Left colon (tissue), 2 donors: Measurements from ENCODE around the gene AGAP1. TPM values are rescaled to one million over a fixed set of nuclear protein-coding genes. Genes with fewer than 3 reads are reported as not detected.

ENCODE experiments used
- ATAC-seq: fragments of 200-7000 bp; cut with Tn5 transposase; one replicate; pipeline ENCODE4 v1.9.1; 2020; ENCODE audit warnings: mild to moderate bottlenecking, moderate library complexity
- DNase-seq, 2 donors: peaks; one replicate each; pipeline ENCODE4 v3.0.0-alpha.2; 2020
- intact Hi-C, 2 donors: fragments of 100-400 bp; cut with DNase I in 1 of 2; cut with micrococcal nuclease in 1 of 2; formaldehyde crosslinking; loops; one replicate each; pipeline versions ENCODE4 v1.11.2 to v1.14.0; 2022; cut with DNase I, micrococcal nuclease
- total RNA-seq, 2 donors: library from RNA; stranded (reverse); fragmentation: NEBNext Ultra II Directional; extraction: Animal tissue kit (Norgen Biotek cat#: 25700); gene quantifications; one replicate each; pipeline ENCODE4 v1.2.1, GENCODE V29; 2021
- donor health status: DM: no; HTN: no; CAD: no.
- donor health status: DM: yes; HTN: yes; CAD: no.

The AGAP1 gene
- total RNA-seq, 2 donors from 2014 or later: 61.3 to 78.5 TPM

DNA sequence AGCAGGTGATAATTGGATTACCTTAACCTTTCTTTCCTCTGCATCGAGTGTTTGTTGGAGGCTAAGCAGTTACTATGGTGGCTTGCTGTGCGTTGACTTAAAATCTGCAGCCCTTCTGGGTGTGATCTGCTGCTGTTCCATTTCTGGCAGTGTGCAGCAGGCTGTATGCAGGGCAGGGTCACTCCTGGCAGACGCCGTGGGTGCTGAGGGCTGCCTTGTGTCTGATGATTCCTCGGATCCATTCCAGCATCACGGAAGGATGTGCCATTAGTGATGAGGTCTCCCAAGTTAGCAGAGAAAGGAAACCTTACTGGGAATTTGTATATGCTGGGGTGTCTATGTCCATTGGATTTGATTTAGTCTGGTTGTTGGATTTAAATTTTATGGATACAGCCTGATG is 310.8 kb downstream of the AGAP1 start:
- intact Hi-C loops: no loop called here
- no peak for DNase-seq

DNA sequence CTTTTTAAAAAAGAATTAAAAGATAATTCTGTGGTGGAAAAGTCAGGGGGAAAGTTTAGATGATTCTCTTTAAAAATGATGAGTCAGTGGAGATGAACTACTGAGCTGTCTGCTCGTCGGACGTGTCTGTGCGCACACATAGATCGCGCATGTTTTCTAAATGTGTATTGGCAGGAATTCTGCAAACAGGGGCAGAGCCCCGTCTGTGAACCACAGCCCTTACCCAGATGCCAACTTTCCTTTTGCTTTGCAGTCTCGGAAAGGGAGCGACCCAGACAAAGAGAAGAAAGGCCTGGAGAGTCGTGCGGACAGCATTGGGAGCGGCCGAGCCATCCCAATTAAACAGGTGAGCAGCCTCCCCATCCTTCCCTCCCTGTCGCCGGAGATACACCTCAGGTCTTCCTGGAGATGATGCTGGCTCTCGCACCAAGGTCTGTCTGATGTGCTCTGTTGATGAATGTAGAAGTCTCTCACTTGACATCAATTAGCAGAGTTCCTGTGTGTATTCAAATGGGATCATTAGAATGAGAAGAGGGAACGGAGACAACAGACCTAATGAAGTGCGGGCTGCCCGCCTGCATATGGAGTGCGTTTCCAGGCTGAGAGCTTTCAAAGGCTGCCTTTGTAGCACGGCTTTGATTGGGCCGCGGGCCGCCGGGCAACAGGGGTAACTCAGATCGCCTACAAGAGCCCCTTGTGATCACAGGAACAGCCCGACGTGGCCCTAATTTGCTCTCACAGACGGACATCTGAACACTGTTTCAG is 313.3 kb downstream of the AGAP1 start:
- intact Hi-C loops: no loop called here
- no peak for DNase-seq
- no peak for ATAC-seq

More for the DNA sequence above, 310.8 kb downstream of the AGAP1 start:
- no peak for ATAC-seq

DNA sequence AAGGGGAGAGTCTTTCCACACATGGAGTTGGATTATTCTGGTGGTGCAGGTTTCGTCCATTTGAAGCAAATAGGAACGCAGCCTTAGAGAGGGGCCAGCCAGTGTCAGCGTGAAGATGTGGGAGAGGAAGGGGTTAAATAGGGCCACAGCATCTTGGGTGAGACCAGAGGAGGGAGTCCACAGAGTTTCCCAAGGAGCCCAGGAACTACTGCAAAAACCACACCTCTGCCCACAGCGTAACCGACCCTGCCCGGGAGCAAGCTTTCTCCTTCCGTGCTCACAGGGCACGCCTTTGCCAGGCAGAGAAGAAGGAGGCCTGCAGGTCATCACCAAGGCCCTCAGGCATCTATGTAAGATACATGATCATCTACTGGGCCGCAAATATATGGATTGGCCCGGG is 314.5 kb downstream of the AGAP1 start:
- DNase-seq (no peak), ATAC-seq (no peak)
- intact Hi-C loops: no loop called here

- intact Hi-C loops: no loop called here
- no peak for ATAC-seq
Observed at GRCh38 chr2:235810252-235810651, 316.4 kb downstream of the AGAP1 start.

DNA sequence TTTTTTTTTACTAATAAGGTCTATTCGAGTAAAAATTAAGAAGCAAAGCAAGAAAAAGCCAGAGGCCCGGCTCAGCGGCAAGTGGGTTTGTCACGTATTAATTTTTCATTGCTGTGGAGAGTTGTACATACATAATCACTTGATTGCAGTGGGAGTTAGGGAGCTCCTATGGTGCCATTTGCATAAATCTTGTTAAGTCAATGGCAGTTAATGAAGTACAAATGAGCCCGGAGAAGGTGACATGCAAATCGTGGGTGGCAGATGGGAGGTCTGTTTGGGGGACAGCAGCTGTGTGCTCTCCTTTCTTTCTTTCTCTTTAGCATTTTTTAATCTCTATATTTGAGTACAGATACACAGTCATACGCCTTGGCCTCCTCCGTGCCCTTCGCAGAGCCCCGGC is 317.0 kb downstream of the AGAP1 start:
- ATAC-seq (no peak), DNase-seq (no peak)

More at GRCh38 chr2:235810252-235810651, 316.4 kb downstream of the AGAP1 start:
- DNase-seq: no peak

DNA sequence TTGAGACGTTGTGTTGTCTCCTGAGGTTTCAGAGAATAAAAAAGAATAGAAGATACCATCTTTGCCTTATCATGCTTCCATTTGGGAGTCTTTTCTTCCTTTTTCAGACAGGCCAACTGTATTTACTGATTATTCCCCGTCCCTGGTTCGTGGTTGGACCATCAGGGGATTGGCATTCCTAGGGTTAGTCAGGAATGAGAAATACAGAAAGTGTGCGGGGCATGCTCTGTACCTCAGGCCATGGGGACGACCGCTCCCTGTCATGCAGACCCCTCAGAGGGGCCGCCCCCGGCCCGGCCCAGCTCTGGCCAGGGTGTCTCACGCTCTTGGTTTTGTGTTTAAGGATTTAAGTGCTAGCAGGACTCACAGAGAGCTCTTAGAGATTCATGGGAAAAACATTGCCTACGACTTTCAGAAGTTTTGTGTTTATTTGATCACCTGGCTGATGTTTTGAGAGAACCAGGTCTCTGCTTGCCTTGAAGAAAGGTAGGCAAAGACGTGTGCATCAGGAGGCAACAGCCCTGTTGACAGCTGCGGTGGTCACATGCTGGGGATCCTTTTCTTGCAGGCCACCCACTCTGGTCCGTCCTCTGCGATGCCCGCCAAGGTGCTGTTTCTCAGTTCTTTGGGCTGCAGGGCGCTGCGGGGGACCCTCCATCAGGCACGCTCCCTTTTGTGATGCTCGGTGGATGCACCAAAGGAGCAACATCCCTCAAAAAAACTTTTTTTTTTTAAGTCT is 317.8 kb downstream of the AGAP1 start:
- DNase-seq (no peak), ATAC-seq (no peak)
- intact Hi-C loops: no loop called here

More for the DNA sequence above, 317.0 kb downstream of the AGAP1 start:
- intact Hi-C loops: no loop called here

DNA sequence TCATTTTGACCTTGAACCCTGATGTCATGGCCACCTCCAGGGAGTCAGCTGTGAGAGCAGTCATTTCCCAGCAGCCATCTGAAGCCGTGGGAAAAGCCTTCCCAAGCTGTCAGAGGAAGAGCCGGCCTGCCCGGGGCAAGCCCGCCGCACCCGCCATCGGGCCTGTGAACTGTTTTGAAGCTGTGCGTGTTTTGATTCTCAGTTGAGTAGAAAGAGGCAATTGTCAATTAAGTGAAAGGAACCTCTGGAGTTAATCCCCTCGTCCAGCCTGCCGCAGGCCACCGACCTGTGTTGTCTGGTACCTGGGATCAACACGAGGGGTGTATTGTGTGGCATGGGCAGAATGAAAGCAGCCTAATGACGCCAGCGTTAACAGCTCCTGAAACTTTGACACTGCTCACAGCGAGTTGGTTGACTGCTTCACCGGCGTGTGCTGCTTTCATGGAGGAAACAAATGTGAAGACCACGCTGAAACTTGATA is 318.4 kb downstream of the AGAP1 start:
- intact Hi-C loops: no loop called here
- no peak for DNase-seq
- ATAC-seq: no peak

DNA sequence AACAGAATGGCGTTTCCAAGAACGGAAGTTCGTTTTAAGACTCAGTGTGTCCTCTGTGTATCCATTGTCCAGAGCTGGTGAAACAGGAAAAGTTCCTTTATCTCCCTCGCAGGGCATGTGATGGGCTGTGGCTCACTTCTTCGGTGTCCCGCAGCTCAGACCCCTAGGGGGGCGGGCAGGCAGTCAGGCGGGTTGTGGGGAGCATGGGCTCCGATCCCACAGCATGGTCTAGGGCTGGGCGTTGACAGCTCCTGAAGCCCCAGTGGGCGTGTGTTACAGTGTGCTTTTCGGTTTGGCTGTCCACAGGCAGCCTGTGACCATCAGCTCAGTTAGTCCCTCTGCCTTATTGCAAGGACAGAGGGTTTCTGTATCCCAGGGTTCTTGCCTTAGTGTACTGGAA is 319.6 kb downstream of the AGAP1 start:
- DNase-seq (no peak), ATAC-seq (no peak)
- intact Hi-C loops: no loop called here

GRCh38 chr2:235820571-235820970 is 326.7 kb downstream of the AGAP1 start:
- DNase-seq (no peak), ATAC-seq (no peak)
- intact Hi-C loops: no loop called here

GRCh38 chr2:235824331-235824730 is 330.5 kb downstream of the AGAP1 start:
- ATAC-seq (no peak), DNase-seq (no peak)
- intact Hi-C loops: no loop called here

DNA sequence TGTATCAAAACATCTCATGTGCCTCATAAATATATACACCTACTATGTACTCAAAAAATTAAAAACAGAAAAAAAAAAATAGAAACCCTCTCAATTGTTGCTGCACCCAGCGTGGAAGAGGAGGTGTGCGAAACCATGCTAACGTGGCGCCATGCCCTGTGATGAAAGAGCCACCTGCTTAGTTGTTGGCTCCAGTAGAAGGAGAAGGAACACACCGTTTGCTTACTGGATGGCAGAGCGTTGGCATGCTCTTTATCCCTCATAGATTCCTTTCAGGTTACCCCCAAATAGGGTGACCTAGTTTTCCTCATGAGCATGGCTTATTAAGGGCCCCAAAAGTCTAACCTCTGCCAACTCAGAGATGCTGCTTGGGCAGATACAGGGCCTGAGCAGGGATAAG is 332.1 kb downstream of the AGAP1 start:
- DNase-seq (no peak), ATAC-seq (no peak)
- intact Hi-C loops: no loop called here

GRCh38 chr2:235826826-235827225 is 333.0 kb downstream of the AGAP1 start:
- DNase-seq (no peak), ATAC-seq (no peak)
- intact Hi-C loops: no loop called here

DNA sequence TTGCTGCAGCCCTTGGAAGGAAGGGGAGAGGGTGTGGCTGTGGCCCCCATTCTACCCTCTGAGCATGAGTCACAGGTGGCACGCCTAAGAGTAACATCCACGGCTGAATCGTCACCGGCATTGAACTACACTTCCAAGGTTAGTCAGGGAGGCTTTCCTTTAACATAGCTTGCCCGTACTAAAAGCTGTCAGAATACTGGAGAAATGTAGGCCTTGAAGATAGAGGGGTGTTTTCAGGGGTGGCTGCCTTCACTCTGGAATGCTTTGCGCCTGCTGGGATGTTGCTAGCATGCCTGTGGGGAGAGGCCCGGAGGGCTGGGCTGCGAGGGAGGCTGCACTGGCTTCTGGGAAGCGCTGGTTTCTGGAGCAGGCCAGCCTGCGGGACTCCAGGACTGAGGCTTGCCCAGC is 333.7 kb downstream of the AGAP1 start:
- intact Hi-C loops: no loop called here
- no peak for ATAC-seq
- no peak for DNase-seq

- ATAC-seq: no peak
- intact Hi-C loops: no loop called here
Observed at GRCh38 chr2:235829726-235830125, 335.9 kb downstream of the AGAP1 start.

DNA sequence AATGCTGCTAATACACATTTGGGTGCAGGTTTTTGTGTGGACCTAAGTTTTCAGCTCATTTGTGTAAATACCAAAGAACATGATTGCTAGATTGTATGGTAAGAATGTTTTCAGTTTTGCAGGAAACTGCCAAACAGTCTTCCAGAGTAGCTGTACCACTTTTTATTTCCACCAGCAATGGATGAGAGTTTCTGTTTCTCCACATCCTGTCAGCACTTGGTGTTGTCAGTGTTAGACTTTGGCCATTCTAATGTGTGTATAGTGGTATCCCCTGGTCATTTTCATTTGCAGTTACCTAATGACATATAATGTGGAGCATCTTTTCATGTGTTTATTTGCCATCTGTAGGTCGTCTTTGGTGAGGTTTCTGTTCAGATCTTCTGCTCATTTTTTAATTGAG is 337.9 kb downstream of the AGAP1 start:
- no peak for ATAC-seq
- intact Hi-C loops: no loop called here
- no peak for DNase-seq

More at GRCh38 chr2:235829726-235830125, 335.9 kb downstream of the AGAP1 start:
- no peak for DNase-seq

DNA sequence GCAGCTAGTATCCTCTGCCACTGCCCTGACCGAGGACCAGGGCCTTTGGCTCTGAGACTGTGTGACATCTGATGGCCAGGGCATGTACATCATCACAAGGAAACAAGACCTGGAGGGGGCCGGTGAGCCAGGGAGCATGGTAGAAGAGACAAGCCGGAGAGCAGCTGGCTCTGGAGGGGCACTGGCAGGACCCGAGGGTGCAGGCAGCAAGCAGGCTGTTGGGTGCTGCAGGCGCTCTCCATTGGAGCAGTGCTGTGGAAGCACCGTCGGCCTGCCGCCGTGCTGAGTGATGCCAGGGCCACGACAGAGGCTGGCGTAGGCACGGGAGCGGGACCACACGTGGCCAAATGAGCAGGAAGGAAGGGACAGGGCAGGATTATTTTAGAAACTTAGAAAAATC is 339.1 kb downstream of the AGAP1 start:
- DNase-seq (no peak), ATAC-seq (no peak)
- intact Hi-C loops: no loop called here

- ATAC-seq (no peak), DNase-seq (no peak)
Observed at GRCh38 chr2:235833971-235834620, 340.3 kb downstream of the AGAP1 start.

DNA sequence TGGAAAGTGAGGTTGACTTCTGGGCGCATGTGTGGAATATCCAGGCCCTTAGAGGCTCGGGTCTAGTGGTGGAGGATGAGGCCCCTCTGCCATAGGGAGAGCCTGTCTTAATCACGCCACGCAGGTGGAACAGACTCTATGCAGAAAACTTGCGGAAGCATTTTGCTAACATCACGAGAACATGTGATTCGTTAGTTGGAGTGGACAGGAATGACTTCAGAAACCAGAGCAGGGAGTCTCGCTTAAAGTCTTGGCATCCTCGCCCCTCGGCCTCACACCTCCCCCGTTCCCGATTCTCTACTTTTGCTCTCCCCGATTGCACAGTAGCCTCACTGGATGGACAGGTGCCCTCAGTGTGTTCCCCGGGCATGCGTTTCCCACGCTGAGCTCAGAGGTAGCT is 340.9 kb downstream of the AGAP1 start:
- ATAC-seq: no peak
- intact Hi-C loops: no loop called here
- no peak for DNase-seq

More at GRCh38 chr2:235833971-235834620, 340.3 kb downstream of the AGAP1 start:
- intact Hi-C loops: no loop called here

DNA sequence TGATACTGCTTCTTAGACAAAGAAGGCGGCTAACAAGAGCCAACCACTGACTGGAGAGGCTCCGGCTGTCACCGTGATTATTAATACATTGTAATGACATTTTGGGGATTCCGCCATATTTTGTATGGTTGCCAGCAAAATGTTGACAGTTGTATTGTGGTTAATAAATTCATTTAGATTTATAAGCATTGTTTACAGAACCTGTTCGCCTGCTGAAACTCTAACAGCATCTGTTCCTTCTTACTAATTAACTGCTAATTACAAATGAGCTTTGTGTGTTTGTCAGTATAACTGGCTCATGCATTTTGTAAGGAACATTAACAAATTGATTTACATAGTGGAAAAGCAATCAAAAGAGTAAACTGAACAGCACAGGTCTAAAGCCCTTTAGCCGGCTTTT is 342.0 kb downstream of the AGAP1 start:
- no peak for DNase-seq
- no peak for ATAC-seq
- intact Hi-C loops: no loop called here

- intact Hi-C loops: no loop called here
- DNase-seq (no peak), ATAC-seq (no peak)
Observed at GRCh38 chr2:235836491-235836911, 342.7 kb downstream of the AGAP1 start.
